IPS-NIHi7 (cell line): ENCODE data around the gene ARID4B.
"Not testable (repeated sequence)": the region's sequence is repeated elsewhere in the genome, so short reads cannot be mapped to it uniquely, and the experiment has no call there.

Source experiments
- DNase-seq: peaks from one replicate; pipeline ENCODE4 v3.0.0; 2012; ENCODE audit warnings: mixed read lengths; ENCODE audit errors: extremely low spot score

The ARID4B gene

DNA sequence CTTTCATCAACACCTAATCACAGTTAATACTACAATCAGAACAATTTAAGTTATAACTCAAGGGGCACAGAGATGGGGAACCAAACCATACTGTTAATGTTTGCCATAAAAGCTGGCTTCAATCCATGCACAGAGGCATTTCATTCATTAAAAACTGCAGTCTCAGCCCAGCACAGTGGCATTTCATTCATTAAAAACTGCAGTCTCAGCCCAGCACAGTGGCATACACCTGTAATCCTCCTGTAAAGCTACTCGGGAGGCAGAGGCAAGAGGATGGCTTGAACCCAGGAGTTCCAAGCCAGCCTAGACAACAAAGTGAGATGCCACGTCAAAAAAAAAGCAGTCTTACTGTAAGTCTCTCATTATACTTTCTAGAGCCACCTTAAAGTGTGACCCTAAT lies 29.2 kb downstream of the ARID4B start:
- DNase-seq: no peak

DNA sequence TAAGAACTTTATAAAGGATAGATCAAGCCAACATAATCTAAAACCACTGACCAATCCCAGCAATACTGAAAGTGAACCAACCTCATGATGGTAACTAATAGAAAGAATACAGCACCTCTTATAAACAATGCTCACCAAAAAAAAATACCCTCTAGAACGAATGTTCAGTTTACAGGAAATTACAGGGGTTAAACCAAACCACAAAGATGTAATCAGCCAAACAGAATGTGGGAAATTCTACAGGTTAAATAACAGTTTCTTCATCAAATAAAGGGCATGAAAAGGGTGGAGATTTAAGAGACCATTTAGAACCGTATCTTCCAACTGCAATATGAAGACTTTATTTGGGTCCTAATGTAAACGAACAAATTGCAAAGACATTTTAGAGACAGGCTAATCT lies 30.4 kb downstream of the ARID4B start:
- DNase-seq: no peak

DNA sequence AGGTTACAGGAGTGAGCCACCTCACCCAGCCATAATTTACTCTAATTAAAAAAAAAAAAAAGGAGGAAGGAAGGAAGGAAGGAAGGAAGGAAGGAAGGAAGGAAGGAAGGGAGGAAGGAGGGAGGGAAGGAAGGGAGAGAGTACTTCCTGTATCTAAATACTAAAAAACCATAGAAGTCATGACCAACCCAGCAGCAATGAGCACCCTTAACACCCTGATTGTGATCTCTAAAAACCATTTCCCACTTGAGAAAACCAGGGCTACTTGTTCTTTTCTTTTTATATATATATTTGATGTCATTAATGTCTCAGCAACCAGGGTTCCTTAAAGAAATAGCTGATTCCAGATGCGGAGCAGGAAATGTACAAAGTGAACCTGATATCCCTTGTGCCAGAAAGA lies 31.2 kb downstream of the ARID4B start:
- DNase-seq: no peak

DNA sequence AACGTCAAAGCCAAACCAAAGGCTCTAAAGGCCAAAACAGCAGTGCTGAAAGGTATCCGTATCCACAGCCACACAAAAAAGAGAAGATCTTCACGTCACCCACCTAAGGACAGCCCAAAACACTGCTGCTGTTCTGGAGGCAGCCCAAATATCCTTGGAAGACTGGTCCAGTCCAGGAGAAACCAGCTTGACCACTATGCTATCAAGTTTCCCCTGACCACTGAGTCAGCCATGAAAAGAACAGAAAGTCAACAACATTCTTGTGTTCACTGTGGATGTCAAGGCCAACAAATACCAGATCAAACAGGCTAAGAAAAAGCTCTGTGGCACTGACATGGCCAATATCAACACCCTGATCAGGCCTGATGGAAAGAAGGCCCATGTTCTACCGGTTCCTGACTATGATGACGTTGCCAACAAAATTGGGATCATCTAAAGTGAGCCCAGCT lies 32.1 kb downstream of the ARID4B start:
- DNase-seq: no peak

DNA sequence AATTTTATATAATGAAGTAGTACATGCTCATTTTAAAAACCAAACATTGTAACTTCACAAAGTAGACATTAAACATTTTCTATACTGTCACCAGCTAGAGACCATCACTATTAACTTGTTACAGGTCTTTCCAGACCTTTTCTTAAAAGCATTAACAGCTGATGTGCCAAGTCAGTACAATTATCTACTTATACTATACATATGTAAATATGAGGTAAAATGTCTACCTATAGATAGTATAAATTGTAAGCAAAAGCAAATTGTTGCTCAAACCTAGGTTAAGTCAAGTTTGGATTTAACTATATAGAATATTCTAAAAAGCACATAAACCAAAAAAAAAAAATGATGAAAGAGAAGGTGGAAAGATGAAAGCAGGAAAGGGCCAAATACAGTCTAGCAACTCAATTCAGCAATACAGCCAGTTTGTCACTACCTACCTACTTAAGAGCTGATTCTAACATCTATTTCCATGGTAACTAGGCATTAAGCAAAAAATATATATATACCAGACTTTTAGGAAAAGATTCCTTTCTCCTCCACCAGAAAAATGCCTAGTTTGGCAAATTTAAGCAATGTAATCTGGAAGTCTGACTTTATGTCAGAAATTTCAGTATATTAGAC lies 34.5 kb downstream of the ARID4B start:
- DNase-seq: no peak

DNA sequence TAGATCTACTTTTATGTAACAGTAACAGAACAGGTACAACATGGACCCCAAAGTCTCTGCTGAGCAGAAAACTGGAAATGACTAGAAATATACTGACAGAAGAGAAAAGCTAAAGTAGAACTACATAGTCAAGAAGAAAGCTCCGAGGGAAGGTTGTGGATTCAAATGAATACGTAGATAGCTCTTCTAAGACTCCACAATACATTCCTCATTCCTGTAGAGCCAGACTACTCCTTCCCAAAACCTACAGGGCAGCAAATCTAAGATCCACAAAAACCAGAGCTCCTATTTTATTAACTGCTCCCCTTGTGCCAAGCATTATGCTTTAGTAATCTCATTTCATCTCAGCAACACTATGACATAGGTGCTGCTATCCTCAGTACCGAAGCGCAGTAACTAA lies 35.2 kb downstream of the ARID4B start:
- no peak for DNase-seq

DNA sequence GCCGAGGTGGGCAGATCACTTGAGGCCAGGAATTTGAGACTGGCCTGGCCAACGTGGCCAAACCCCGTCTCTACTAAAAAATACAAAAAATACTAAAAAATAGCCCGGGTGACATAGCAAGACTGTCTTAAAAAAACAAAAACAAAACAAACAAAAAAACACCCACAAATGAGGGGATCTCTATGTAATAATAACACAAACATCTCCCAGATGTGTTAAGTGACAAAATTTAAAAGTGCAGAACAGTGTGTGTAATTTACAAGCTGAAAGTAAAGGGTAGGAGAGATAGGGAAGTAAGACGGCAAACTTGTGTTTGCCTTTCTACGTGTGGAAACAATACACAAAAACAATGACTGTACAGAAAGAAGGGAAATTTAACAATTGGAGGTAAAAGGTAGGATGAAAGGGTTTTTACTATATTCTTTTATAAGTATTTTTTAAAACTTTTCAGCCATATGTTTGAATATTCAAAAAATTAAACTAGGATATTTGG lies 36.3 kb downstream of the ARID4B start:
- no peak for DNase-seq

DNA sequence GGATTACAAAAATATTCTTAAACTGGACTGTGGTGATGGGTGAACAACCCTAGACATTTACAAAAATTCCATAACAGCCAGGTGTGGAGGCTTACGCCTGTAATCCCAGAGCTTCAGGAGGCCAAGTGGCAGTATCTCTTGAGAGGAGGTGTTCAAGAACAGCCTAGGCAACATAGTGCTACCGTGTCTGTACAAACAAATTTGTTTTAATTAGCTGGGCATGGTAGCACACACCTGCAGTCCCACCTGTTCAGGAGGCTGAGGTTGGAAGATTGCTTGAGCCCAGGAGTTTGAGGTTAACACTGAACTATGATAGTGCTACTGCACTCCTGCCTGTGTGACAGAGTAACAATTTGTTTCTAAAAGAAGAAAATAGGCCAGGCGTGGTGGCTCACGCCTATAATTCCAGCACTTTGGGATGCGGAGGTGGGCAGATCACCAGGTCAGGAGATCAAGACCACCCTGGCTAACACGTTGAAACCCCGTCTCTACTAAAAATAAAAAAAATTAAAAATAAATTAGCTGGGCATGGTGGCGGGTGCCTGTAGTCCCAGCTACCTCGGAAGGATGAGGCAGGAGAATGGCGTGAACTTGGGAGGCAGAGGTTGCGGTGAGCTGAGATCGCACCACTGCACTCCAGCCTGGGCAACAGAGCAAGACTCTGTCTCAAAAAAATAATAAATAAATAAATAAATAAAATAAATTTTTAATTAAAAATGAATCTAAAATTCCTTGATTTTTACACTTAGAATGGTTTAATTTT lies 37.1 kb downstream of the ARID4B start:
- DNase-seq: no peak

DNA sequence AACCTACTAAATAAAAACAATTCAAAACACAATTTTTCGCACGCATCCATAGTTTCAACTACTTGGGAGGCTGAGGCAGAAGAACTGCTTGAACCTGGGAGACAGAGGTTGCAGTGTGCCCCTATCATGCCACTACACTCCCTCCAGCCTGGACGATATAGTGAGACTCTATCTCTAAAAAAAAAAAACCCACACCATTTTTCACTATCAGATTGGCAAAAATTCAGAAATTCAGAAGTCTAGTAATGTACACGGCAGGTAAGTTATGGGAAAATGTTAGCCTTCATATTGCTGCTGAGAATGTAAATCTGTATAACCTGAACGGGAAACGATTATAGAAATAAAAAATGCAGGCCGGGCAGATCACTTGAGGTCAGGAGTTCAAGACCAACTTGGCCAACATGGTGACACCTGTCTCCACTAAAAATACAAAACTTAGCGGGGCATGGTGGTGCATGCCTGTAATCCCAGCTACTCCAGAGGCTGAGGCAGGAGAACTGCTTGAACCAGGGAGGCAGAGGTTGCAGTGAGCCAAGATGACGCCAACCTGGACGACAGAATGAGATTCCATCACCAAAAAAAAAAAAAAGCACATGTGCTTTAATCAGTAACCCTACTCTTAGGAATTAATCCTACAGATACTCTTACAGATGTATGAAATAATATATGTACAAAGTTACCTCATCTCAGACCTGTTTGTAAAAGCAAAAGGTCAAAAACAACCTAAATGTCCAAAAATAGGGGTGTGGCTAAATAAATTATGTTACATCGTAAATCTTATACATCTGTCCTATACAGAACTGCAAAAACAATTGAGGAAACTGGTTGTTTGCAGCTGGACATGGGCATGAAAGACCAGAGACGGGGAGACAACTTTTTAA lies 37.9 kb downstream of the ARID4B start:
- no peak for DNase-seq

DNA sequence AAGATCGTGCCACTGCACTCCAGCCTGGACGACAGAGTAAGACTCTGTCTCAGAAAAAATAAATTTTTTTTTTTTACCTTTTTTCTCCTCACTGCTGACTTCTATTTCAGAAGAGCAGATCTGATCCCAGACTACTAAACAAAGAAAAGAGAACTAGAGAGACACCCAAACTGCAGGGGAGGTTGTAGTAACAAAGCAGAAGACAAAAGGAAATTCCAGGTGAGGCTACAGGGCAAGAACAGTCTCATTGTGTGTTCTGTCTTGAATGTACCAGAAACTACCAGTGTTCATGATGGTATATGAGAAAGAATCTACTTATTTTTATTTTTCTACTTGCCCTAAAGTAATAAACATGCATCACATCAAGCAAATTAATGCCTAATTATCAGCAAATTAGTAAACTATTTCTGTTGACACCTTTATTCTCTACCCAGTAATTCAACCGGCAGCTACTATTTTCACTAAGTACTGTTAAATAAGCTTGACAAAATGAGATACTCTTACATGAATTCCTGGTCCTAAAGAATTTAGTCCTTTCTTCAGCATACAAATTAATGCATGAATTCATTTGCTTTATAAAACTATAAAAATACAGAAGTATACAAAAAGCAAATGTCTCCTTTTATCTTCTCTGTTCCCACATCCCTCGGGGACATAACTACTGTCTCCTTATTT lies 40.6 kb downstream of the ARID4B start:
- no peak for DNase-seq

DNA sequence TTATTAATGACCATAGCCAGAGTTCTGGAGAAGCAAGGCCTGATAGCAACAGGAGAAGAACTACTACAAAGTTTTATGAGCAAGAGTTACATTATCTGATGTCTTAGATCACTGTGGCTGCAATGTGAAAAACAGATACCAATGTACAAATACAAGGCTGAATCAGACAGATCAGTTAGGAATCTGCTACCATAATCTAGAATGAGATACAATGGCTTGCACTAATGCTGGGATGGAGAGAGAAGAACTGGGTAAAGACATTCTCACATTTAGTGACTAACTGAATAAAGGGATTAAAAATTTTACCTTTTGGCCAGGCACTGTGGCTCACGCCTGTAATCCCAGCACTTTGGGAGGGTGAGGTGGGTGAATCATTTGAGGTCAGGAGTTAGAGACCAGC lies 41.3 kb downstream of the ARID4B start:
- no peak for DNase-seq

DNA sequence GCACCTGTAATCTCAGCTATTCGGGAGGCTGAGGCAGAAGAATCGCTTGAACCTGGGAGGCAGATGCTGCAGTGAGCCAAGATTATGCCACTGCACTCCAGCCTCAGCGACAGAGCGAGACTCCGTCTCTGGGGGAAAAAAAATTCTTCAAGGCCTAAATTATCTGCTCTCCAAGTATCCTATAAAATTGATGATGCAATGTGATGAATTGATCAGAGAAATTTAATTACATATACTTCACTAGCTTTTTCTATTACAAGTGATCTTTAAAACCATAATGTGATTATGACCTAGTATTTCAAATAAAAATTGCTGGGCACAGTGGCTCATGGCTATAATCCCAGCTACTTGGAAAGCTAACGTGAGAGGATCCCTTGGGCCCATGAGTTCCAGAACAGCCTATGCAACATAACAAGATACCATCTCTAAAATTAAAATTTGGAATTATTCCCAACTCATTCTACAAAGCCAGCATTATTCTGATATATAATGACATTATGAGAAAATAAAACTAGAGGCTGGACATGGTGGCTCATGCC lies 43.7 kb downstream of the ARID4B start:
- DNase-seq: no peak

DNA sequence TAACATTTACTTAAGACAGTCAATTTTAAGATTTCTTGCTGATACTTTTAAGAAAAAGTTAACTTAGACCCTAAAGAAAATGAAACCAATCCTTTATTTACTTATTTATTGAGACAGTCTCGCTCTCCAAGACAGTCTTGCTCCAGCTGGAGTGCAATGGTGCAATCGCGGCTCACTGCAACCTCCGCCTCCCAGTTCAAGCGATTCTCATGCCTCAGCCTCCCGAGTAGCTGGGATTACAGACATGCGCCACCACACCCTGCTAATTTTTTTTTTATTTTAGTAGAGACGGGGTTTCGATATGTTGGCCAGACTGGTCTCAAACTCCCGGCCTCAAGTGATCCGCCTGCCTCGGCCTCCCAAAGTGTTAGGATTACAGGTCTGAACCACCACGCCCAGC lies 44.3 kb downstream of the ARID4B start:
- not testable (repeated sequence) for DNase-seq

DNA sequence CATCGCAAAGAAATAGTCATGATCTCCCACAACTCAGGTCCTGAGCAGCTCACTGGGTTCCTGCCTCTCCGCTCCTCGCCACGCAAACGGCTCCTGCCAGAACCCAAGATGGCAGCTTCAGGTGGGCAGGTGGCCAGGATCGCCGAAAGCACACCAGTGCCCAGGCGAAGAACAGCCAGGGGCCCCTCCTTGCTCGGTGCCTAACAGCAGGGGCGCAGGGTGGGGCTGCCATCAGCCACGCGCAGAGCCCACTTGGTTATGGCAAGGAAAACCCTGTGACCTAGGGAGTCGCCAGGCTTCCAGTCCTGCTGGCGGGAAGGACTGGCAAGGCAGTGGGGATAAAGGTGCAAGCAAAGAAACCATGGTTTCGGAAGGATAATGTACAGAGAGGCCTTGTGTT lies 47.5 kb downstream of the ARID4B start:
- no peak for DNase-seq

DNA sequence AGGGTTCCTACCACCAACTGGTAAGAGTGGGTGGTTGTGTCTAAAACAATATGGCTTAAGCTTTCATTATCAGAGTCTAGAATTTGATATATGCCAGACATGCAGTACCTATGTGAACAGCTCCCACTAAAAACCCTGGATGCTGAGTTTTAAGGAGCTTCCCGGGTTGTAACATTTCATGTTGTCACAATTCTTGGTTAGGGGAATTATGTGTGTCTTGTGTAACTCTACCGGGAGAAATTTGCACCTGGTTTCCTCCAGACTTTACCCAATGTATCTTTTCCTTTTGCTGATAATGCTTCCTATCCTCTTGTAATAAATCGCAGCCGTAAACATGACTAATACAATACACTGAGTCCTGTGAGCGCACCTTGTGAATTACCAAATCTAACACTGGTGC lies 48.3 kb downstream of the ARID4B start:
- DNase-seq: no peak

DNA sequence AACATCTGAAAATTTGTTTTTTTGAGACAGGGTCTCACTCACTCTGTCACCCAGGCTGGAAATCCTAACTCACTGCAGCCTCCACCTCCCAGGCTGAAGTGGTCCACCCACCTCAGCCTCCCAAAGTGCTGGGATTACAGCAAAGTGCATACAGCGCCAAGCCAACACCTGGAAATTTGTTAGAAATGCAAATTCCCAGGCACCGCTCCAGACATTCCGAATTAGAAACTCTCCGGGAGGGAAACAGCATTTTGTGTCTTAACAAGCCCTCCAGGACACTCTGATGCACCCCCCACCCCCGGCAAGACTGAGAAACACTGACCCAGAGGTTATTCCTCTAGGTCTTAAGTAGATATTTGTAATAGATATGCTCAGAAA lies 49.1 kb downstream of the ARID4B start:
- DNase-seq: no peak

DNA sequence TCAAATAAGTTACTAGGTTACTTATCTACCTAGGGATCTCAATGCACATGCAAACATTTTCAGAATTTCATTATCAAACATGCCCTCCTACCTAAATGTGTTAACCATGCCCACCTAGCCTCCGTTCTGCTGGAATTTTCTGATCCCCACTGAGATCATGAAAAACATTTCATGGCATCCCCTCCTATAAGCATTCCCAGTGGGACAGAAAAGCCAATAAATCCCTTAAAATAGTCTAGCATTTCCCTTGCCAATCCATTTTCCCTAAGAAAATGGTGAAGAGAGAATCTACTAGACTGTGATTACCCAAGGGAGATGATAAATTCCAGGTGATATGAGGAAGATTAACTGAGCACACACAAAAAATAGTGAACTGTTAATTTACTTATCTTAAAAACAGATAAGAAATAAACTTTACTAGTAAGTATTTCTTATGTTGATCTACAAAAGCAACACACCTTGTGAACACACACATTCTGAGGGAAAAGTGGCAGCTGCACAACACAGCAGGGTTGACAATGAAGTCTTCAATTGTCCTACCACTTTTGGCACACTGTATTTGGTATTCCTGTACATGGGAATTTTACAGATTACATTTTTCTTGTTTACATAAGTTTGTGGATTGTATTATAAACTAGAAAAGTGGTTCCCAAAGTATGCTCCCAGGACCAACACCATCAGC lies 49.6 kb downstream of the ARID4B start:
- no peak for DNase-seq

DNA sequence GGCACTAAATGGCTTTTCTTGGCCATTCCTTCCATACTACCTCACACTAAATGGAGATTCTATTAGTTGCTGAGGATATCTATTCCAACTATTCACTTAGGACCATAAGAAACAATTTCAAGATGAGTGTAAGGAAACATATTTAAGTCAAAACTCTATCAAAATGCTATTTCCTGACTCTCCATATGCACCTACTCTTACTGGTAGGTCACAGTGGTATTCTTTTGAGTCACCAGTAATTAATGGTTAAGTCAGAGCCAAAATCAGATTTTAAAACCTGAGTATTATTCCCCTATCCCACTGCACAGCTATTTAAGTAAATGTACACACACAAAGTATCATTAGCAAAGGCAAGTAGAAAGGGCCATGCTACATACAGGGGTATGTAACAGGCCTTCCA lies 50.3 kb downstream of the ARID4B start:
- DNase-seq: no peak

DNA sequence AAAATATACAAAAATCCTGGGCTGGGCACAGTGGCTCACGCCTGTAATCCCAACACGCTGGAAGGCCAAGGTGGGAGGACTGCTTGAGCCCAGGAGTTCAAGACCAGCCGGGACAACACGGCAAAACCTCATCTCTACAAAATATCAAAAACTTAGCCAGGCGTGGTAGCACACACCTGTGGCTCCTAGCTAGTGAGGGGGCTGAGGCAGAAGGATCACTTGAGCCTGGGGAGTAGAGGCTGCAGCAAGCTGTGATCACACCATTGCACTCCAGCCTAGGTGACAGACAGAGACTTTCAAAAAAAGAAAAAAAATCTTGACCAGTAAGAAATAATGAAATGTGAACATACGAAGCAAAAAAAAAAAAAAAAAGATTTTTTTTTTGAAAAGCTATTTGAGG lies 52.1 kb downstream of the ARID4B start:
- no peak for DNase-seq

DNA sequence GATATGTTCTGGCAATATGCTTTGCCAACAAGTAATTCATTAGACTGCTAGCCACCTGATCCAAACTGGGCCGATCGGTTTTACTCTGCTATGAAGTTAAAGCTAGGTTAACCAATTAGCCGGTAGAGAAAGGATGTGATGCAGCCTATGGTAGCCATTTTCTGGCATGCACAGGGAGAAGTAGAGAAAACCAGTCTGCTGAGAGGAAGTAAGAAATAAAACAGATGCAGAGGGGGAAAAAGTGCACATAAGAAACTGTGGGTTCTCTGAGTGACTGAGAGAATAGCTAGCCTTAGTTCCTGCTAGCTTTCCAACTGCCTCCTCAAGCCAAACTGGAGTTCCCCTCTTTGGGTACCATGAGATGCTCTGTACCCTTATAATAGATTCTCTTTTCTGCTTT lies 52.8 kb downstream of the ARID4B start:
- no peak for DNase-seq

DNA sequence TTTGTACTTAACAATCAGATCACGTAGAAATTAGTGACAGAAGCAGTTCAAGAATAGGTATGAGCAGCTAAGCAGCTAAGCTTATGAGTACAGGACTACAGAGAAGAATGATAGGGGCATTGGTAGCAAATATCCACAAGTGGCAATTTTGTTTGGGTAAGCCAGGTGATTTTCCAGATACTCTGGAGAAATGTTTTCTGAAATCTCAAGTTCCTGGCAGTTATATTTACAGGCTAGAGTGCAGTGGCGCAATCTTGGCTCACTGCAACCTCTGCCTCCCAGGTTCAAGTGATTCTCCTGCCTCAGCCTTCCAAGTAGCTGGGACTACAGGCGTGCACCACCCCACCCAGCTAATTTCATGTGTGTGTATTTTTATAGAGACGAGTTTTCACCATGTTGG lies 55.1 kb downstream of the ARID4B start:
- DNase-seq: no peak
